HG03175 (cell line): Measurements from ENCODE around the gene MMP15.

Experiments
- ATAC-seq: cut with Tn5 transposase; IDR thresholded peaks from one replicate; pipeline ENCODE4 v1.9.1; 2021; ENCODE audit warnings: mild to moderate bottlenecking, moderate library complexity; ENCODE audit not compliant: unreplicated experiment

The MMP15 gene

DNA sequence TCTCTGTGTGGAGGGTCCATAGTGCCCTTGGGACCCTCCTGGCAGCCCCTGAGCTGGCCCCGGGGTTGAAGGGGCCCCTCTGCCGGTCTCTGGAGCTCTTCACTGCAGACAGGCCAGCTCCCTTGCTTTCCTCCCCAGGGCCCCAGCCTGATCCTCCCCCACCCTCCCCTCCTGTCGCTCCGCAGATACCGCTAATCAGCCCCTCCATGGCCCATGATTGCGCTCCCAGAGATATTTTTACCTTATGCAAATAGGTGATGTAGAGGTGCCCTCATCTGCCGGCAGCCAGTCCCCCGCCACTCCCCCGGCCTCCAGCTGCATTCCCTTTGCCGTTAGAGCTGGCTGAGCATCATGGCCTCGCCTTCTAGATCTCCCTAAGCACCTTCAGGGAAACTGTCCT, 9.2 kb downstream of the MMP15 start:
- ATAC-seq = no peak

DNA sequence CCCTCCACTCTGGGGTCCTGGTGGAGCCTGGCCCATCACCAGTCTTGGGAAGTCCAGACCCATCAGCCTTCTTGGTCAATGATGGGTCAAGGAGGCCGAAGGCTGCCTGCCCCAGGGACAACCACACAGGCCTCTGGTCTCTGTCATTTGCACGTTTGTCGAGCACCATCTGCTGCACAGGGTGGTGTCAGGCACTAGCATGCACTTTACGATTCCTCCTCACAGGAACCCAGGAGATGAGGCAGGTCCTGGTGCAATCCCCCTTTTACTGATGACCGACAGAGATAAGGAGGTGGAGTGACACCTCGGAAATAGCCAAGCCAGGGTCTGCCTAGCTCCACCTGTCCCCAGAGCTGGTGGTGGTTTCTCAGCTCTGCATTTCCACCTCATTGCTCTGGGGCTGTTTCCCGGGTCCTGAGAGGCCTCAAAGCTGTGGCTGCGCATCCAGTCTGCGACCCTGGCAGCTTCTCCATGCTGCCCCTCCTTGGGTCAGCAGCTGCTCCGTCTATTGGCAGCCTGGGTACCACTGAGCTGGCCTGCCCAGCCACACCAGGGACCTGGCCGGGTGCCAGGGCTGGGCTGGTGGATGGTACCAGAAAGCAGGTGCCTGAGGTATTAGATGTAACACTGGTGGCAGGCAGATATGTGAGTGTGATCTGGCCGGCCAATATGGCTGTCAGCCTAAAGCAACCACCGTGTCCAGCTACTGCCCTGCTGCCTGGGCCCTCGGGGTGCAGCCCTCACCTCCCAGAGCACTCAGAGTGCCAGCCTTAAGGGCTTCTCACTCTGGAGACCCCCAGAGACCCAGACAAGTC, 10.0 kb downstream of the MMP15 start:
- ATAC-seq = no peak

DNA sequence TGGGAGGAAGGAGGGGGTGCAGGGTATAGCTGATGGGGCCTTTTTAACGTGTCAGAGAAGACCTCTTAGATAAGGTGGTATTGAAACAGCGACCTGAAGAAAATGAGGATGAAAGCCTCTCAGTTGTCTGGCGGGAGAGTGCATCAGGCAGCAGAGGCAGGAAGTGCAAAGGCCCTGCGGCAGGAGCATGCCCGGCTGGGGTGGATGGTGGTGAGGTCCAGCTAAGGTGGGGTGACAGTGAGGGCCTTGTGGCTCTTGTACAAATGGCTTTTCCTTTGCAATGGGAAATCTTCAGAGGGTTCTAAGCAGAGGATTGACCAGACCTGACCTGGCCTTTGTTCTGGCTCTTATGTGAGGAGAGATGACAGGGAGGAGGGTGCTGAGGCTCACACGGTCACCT, 11.4 kb downstream of the MMP15 start:
- no peak for ATAC-seq

DNA sequence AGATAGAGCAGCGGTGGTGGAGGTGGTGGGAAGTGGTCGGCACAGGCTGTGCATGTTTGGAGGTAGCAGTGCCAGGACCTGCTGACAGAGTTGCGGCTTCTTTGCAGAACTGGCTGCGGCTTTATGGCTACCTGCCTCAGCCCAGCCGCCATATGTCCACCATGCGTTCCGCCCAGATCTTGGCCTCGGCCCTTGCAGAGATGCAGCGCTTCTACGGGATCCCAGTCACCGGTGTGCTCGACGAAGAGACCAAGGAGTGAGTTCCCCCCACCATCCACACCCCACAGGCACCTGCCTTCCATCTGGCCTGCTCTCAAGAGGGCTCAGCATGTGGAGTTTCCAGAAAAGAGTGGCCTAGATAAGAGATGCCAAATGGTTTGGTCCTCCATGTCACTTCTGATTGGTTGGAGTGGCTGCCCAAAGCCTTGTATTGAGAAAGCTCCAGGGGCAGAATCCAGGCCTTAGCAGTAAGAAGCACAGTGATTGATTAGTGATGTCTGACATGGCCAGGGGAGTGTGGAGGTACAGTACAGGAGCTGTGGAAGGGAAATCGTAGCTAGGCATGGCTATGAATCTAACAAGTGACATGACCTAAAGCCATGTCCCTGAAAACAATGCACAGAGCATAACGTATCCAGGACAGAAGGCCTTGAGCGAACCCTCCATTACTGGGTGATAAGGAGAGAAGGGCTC, 12.0 kb downstream of the MMP15 start:
- no peak for ATAC-seq

DNA sequence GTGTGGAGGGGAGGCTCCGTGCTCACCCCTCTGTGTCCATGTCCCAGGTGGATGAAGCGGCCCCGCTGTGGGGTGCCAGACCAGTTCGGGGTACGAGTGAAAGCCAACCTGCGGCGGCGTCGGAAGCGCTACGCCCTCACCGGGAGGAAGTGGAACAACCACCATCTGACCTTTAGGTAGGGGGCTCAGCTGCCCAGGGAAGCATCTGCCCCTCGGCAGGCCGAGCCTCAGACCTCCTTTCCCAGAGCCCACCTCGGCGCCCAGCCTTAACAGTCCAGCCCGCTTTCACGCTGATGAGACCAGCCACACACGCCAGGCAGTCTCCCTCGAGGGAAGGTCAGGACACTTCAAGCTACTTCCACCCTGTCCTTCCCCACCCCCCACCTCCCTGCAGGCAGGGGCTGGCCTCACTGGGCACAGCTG, 12.7 kb downstream of the MMP15 start:
- ATAC-seq = no peak

DNA sequence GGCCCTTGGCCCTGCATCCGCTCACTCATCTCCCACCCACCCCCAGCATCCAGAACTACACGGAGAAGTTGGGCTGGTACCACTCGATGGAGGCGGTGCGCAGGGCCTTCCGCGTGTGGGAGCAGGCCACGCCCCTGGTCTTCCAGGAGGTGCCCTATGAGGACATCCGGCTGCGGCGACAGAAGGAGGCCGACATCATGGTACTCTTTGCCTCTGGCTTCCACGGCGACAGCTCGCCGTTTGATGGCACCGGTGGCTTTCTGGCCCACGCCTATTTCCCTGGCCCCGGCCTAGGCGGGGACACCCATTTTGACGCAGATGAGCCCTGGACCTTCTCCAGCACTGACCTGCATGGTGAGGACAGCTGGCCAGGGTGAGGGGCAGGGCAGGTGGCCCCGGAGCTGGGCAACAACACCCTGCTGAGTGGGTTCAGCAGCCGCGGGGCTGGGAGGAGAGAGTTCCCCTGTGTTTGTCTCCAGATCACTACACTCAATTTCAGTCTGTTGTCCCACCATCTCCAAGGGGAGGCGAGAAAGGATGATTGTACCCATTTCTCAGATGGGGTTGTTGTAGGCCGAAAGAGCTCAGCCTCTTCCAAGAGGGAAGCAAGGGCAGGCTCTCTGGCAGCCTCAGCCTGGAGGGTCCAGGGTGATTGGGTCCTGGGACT, 14.4 kb downstream of the MMP15 start:
- ATAC-seq = no peak

DNA sequence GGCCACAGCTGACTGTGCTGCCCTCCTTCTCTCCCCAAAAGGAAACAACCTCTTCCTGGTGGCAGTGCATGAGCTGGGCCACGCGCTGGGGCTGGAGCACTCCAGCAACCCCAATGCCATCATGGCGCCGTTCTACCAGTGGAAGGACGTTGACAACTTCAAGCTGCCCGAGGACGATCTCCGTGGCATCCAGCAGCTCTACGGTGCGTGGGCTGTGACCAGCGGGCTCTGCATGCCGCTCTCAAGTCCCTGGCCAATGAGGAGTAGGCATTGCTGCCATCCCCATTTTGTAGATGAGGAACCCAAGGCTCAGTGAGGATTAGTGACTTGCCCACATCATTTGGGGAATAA, 14.9 kb downstream of the MMP15 start:
- no peak for ATAC-seq

DNA sequence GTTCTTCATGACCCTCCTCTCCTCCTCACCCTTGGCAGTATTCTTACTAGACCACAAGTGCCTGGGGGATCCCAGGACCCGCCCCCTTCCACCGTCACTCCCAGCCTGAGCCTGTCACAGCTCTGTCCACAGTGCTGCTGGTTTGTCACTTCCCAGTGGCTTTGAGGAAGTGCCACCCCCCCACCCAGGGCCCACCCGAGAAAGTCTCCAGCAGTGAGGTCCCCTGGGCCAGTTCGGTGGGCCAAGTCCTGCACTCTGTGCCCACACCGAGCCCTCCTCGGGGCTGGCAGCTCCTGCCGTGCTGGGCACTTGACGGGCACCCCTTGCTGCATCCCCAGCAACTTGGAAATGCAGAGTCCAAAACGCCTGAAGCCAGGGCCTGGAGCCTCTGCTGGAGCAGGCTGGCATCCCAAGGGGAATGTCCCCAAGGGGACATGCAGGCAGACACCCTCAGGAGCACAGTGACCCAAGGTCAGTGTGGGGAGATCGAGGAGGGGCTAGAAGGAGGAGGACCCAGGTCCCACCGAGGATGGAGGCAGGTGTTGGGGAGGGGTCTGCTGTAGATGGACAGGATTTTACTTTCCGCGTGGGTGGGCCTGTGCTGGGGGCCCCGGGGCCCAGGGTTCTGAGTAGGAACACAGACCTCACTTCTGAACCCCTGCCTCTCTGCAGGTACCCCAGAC, 15.5 kb downstream of the MMP15 start:
- ATAC-seq = no peak

DNA sequence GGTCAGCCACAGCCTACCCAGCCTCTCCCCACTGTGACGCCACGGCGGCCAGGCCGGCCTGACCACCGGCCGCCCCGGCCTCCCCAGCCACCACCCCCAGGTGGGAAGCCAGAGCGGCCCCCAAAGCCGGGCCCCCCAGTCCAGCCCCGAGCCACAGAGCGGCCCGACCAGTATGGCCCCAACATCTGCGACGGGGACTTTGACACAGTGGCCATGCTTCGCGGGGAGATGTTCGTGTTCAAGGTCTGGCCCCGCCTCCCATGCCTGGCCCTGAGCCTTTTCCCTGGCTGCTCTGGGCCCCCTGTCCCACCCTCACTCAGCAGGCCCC, 16.0 kb downstream of the MMP15 start:
- no peak for ATAC-seq

DNA sequence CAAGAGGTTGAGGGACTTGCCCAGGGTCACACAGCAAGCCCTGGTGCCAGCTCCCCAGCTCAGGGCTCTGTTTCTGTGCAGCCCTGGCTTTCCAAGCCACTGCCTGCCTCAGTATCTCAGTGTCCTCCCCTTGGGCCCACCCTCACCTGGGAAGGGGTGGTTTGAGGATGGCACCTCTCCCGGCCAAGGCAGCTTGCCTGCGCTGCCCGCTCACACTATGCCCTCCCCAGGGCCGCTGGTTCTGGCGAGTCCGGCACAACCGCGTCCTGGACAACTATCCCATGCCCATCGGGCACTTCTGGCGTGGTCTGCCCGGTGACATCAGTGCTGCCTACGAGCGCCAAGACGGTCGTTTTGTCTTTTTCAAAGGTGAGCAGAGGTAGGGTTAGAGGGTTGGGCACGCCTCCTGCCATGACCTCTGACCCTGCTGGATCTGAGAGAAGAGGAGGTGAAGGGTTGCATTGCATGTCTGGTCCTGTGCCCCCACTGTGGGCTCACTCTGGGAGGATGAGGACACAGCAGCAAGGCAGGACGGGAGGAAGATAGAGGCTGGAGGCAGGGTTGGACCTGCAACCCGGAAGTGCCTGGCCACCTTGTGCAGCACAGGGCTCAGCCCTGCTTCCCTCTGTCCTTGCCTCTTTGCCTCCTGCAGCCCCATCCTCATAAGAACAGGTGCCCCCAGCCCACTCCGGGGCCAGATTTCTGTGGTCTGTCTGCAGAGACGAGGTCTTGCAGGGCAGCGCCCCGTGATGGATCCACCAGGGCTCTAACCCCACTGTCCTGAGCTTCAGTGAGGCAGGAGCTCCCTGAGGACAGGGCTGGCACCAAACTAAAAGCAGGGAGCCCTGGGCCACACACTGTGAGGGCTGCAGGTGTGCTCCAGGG, 16.7 kb downstream of the MMP15 start:
- ATAC-seq = no peak

DNA sequence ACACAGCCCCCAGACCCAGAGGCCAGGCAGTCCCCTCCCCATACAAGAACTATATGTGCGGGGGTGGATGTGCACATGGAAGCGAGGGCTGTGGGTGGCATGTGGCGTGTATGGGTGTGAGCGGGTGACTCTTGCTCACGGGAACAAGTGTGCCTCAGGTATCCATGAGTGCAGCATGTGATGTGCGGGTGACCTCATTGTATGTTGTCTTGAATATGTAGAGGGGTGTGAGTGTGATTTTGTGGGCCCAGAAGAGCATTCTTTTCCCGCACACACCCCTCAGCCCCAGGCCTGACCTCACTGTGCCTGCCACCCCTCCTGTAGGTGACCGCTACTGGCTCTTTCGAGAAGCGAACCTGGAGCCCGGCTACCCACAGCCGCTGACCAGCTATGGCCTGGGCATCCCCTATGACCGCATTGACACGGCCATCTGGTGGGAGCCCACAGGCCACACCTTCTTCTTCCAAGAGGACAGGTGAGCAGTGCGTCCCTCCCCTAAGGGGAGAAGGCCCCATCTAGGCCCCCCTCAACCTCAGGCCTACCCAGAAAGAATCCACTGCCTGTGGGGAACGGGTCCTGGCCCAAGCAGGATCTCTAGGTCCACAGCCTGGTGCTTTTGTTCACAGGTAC, 17.4 kb downstream of the MMP15 start:
- ATAC-seq = no peak

DNA sequence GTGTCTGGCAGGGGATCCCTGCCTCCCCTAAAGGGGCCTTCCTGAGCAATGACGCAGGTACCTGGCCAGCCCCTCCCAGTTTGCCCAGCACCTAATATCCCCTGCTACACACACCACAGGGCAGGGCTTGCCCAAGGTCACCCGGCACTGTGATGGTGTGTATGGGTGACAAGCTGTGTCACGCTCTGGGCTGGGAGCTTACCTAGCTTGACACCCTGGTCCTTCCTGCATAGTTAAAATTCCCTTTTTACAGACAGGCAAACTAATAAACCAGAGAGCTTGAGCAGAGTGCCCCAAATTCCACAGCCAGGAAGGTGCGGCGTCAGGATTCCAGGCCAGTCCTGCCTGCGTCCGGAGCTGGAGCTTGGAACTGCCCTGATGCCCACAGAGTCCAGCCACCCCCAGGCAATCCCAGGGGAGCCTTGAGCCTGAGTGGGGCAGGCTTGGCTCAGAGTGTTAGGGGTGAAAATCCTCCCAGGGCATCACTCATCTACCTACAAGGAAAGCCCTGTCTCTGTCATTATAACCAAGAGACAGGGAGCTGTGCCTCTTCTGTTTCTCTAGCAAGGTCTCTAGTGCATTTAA, 18.1 kb downstream of the MMP15 start:
- no peak for ATAC-seq

DNA sequence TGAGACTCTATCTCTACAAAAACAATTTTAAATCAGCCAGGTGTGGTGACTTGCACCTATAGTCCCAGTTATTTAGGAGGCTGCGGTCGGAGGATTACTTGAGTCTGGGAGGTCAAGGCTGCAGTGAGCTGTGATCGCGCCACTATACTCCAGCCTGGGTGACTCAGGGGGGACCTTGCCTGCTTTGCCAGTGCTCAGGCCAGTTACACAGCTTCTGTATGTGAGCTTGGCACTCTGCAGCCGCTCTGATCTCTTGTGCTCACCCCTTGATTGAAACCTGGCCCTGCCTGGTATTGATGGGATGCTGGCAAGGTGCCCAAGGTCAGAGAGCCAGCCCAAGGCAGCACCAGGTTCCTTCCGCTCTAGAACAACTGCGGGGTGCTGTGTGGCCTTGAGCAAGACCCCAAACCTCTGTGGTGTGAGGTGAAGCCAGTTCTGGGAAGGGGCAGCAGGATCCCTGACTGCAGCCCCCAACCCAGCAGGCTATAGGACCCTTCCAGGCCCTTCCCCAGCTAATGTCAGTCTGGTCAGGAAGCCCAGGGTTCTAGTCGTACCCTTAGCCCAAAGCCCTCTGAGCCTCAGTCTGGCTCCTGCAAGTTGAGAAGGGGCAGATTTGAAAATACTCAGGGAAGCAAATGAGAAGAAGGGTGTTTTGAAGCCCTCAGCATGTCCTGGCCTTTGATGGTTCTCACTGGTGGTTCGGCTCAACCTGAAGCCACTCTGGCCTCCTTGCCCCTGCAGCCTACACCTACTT, 18.9 kb downstream of the MMP15 start:
- no peak for ATAC-seq

DNA sequence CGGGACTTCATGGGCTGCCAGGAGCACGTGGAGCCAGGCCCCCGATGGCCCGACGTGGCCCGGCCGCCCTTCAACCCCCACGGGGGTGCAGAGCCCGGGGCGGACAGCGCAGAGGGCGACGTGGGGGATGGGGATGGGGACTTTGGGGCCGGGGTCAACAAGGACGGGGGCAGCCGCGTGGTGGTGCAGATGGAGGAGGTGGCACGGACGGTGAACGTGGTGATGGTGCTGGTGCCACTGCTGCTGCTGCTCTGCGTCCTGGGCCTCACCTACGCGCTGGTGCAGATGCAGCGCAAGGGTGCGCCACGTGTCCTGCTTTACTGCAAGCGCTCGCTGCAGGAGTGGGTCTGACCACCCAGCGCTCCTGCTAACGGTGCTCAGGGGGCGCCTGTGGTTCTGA, 19.5 kb downstream of the MMP15 start:
- ATAC-seq = no peak

DNA sequence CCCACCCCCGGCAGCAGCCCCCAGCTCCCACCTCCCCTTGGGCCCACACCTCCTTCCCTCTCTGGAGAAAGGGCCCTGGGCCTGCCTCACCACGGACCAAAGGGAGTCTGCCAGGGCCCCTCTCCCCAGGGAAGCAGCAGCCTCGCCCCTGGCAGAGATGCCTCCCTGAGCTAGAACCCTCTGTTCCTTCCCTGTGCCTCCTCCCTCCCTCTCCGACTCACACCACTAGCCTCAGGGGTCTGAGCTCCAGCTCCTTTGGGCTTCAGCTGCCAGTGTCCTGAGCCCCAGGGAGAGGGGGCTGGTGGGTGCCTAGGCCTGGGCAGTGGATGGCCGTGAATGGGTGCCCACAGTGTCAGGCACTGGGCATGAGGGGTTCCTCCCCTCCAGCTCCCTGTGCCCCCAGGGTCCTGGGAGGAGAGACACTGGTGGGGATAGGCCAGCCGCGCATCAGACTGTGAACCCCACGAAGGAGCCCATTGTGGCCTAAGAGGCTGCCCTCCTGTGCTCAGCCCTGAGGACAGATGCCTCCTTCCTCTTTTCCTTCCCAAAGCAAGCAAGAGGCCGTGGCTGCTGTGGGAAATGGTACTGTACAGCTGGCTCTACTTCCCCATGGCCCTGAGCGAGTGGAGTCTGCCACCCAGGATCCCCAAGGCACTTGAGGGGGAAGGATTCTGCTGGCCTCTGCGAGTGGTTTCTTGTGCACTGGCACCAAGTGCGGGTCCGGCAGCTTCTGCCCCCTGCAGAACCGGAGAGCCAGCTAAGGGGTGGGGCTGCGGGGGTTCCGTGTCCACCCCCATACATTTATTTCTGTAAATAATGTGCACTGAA, 20.7 kb downstream of the MMP15 start:
- ATAC-seq = no peak

DNA sequence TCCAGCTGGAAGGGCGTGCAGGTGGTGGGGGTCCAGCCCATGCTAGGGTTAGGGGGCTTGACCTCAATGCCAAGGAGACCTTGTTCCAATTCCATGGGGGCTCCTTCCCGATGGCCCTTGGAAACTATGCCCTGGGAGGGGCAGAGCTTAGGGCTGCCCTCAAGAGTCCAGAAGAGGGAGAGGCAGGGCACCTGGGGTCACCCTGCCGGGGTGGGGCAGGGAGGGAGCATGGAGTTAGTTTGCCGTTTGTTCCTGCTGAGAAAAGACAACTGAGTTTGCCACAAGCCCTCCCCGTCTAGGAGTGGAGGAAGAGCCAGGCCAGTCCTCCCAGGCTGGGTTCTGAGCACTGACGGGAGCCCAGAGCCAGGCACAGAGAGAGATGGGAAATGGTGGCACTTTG, 21.4 kb downstream of the MMP15 start:
- no peak for ATAC-seq

DNA sequence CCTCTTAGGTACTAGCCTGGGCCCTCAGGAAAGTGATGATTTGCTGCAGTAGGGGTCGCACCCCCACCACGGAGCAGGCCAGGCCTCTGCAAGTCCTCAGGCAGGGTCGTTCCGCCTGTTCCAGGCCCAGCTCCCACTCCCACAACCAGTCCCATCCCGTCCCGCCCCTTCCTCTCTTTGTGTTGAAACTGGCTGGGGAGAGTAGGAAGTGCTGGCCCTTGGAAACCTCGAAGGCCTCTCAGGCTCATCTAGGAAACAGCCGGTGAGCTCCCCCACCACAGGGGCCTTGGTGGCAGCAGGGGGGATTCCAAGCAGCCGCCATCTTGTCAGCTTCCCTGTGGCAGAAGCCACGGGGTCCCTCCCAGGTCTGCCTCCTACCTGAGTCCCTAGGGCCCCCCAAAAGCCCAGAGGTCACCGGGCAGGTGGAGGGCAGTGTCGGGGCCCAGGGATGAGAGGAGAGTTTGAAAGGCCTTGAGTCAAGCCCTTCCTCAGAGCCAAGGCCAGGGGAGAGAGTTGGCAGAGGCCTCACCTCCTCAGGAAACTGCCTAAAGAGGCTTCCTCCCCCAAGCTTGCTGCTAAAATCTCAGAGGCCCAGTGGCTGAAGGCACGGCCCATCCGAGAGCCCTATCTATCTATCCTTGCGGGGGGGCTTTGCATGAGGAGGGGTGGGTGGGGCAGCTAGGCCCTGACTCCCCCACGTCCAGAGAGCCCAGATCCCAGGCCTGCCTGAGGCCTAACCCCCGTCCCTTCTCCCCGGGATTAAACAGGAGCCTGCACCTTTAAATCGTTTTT, 22.2 kb downstream of the MMP15 start:
- ATAC-seq = no peak
